ENCODE data around the gene FASN. TPM values are rescaled to one million over a fixed set of nuclear protein-coding genes. Genes with fewer than 3 reads are reported as not detected.

Gene FASN
- total and polyA plus RNA-seq, 2 of the 13 experiments (the other 11 are each of a cell fraction or from before 2014, with no cell fraction given), result 51.7 to 101 TPM

DNA sequence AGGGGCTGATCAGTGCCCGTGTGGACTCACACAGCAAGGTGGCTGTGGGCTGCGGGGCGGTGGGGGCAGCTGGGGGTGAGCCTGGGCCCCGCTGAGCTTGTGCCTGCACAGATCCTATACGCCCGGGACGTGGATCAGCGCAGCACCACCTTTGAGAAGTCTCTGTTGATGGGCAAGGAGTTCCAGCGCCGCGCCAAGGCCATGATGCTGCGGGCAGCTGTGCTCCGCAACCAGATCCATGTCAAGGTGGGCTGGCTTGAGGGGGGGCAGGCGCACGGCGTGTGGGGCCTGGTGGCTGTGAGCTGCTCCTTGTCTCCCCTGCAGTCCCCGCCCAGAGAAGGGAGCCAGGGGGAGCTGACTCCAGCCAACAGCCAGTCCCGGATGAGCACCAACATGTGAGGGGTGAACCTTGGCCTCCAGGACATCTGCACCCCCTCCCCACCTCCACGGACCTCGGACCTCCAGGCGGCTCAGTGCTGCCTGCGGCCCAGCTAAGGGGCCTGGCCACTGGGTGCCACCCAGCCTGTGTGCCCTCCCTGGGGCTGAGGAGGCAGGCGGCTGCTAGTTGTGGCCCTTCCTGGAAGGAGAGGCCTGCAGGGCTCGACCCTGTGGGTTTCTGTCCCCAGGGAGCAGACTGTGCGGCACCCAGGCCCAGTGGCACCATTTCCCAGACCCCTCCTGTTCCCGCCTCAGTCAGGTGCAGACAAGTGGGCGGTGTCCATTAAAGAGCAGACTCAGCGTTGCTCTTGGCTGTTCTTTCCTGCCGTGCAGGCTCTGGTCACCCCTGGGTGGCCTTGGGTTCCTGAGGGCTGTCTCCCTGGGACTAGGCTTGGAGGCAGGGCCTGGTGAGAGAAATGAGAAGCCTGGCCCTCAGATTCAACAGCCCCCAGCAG is 41.1 kb downstream of the FASN start (continued):
- TF ChIP-seq YEATS4 (CRISPR knock-in tag; IDR thresholded peaks at IDR 0.05; ENCODE audit: borderline replicate concordance) (peak; percentile 65; the same call in 1 of the 2 replicates), ZNF780A (CRISPR knock-in tag; IDR thresholded peaks at IDR 0.05) (no peak), BORCS8-MEF2B (CRISPR knock-in tag; IDR thresholded peaks at IDR 0.05) (peak; percentile 62), BHLHE40 (IDR thresholded peaks at IDR 0.05; ENCODE audit: low read length) (no peak), CC2D1A (CRISPR knock-in tag; IDR thresholded peaks at IDR 0.05) (no peak), AHR (CRISPR knock-in tag; IDR thresholded peaks at IDR 0.05) (0 out of 2 replicates have a peak, but pooled peaks have one; percentile 64), ZMYM2 (CRISPR knock-in tag; IDR thresholded peaks at IDR 0.05) (no peak), ZNF644 (CRISPR knock-in tag; IDR thresholded peaks at IDR 0.05; ENCODE audit: low read depth) (no peak), KLF16 (CRISPR knock-in tag; IDR thresholded peaks at IDR 0.05) (peak in 1 of 2 experiments; percentile 45; a peak in 1 of 4 replicates)
- TF ChIP-seq, protein P1, sequence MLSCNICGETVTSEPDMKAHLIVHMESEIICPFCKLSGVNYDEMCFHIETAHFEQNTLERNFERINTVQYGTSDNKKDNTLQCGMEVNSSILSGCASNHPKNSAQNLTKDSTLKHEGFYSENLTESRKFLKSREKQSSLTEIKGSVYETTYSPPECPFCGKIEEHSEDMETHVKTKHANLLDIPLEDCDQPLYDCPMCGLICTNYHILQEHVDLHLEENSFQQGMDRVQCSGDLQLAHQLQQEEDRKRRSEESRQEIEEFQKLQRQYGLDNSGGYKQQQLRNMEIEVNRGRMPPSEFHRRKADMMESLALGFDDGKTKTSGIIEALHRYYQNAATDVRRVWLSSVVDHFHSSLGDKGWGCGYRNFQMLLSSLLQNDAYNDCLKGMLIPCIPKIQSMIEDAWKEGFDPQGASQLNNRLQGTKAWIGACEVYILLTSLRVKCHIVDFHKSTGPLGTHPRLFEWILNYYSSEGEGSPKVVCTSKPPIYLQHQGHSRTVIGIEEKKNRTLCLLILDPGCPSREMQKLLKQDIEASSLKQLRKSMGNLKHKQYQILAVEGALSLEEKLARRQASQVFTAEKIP (CRISPR knock-in tag; IDR thresholded peaks at IDR 0.05; ENCODE audit: borderline replicate concordance), result no peak
- TF ChIP-seq, protein P2, sequence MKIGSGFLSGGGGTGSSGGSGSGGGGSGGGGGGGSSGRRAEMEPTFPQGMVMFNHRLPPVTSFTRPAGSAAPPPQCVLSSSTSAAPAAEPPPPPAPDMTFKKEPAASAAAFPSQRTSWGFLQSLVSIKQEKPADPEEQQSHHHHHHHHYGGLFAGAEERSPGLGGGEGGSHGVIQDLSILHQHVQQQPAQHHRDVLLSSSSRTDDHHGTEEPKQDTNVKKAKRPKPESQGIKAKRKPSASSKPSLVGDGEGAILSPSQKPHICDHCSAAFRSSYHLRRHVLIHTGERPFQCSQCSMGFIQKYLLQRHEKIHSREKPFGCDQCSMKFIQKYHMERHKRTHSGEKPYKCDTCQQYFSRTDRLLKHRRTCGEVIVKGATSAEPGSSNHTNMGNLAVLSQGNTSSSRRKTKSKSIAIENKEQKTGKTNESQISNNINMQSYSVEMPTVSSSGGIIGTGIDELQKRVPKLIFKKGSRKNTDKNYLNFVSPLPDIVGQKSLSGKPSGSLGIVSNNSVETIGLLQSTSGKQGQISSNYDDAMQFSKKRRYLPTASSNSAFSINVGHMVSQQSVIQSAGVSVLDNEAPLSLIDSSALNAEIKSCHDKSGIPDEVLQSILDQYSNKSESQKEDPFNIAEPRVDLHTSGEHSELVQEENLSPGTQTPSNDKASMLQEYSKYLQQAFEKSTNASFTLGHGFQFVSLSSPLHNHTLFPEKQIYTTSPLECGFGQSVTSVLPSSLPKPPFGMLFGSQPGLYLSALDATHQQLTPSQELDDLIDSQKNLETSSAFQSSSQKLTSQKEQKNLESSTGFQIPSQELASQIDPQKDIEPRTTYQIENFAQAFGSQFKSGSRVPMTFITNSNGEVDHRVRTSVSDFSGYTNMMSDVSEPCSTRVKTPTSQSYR (CRISPR knock-in tag; IDR thresholded peaks at IDR 0.05; ENCODE audit: borderline replicate concordance), result peak; percentile 86; the same call in 1 of the 2 replicates
- TF ChIP-seq, protein P3, sequence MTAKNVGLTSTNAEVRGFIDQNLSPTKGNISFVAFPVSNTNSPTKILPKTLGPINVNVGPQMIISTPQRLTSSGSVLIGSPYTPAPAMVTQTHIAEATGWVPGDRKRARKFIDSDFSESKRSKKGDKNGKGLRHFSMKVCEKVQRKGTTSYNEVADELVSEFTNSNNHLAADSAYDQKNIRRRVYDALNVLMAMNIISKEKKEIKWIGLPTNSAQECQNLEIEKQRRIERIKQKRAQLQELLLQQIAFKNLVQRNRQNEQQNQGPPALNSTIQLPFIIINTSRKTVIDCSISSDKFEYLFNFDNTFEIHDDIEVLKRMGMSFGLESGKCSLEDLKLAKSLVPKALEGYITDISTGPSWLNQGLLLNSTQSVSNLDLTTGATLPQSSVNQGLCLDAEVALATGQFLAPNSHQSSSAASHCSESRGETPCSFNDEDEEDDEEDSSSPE (CRISPR knock-in tag; IDR thresholded peaks at IDR 0.05), result peak; percentile 65
- TF ChIP-seq, protein P4, sequence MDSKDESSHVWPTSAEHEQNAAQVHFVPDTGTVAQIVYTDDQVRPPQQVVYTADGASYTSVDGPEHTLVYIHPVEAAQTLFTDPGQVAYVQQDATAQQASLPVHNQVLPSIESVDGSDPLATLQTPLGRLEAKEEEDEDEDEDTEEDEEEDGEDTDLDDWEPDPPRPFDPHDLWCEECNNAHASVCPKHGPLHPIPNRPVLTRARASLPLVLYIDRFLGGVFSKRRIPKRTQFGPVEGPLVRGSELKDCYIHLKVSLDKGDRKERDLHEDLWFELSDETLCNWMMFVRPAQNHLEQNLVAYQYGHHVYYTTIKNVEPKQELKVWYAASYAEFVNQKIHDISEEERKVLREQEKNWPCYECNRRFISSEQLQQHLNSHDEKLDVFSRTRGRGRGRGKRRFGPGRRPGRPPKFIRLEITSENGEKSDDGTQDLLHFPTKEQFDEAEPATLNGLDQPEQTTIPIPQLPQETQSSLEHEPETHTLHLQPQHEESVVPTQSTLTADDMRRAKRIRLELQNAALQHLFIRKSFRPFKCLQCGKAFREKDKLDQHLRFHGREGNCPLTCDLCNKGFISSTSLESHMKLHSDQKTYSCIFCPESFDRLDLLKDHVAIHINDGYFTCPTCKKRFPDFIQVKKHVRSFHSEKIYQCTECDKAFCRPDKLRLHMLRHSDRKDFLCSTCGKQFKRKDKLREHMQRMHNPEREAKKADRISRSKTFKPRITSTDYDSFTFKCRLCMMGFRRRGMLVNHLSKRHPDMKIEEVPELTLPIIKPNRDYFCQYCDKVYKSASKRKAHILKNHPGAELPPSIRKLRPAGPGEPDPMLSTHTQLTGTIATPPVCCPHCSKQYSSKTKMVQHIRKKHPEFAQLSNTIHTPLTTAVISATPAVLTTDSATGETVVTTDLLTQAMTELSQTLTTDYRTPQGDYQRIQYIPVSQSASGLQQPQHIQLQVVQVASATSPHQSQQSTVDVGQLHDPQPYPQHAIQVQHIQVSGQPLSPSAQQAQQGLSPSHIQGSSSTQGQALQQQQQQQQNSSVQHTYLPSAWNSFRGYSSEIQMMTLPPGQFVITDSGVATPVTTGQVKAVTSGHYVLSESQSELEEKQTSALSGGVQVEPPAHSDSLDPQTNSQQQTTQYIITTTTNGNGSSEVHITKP (CRISPR knock-in tag; IDR thresholded peaks at IDR 0.05; ENCODE audit: low read depth), result no peak
- TF ChIP-seq, protein P5, sequence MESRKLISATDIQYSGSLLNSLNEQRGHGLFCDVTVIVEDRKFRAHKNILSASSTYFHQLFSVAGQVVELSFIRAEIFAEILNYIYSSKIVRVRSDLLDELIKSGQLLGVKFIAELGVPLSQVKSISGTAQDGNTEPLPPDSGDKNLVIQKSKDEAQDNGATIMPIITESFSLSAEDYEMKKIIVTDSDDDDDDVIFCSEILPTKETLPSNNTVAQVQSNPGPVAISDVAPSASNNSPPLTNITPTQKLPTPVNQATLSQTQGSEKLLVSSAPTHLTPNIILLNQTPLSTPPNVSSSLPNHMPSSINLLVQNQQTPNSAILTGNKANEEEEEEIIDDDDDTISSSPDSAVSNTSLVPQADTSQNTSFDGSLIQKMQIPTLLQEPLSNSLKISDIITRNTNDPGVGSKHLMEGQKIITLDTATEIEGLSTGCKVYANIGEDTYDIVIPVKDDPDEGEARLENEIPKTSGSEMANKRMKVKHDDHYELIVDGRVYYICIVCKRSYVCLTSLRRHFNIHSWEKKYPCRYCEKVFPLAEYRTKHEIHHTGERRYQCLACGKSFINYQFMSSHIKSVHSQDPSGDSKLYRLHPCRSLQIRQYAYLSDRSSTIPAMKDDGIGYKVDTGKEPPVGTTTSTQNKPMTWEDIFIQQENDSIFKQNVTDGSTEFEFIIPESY (CRISPR knock-in tag; IDR thresholded peaks at IDR 0.05), result peak; percentile 65; the same call in 1 of the 2 replicates
- TF ChIP-seq, protein P6, sequence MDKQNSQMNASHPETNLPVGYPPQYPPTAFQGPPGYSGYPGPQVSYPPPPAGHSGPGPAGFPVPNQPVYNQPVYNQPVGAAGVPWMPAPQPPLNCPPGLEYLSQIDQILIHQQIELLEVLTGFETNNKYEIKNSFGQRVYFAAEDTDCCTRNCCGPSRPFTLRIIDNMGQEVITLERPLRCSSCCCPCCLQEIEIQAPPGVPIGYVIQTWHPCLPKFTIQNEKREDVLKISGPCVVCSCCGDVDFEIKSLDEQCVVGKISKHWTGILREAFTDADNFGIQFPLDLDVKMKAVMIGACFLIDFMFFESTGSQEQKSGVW (CRISPR knock-in tag; IDR thresholded peaks at IDR 0.05; ENCODE audit: borderline replicate concordance), result no peak

All from HepG2 (cell line).